OCI-LY1 (cell line): ENCODE results near the gene UMAD1.

Source experiments
- H2AFZ ChIP-seq: fragments of 200-600 bp; sonication (generic), shearing (Covaris generic); 2 replicates; pipeline ENCODE4 v1.6.0; 2014; ENCODE audit warnings: antibody characterized with exemption, mild to moderate bottlenecking, low read length
- H3F3A ChIP-seq: fragments of 200-600 bp; sonication (generic), shearing (Covaris generic); 2 replicates; pipeline ENCODE4 v1.6.0; 2014; ENCODE audit warnings: mild to moderate bottlenecking, antibody characterized with exemption, low read length, moderate library complexity; ENCODE audit not compliant: insufficient read depth
- H3K27ac ChIP-seq: fragments of 200-600 bp; sonication (generic); 2 replicates; pipeline ENCODE4 v1.5.1; 2014; ENCODE audit warnings: low read length, mixed run types, mild to moderate bottlenecking, low read depth; ENCODE audit not compliant: poor library complexity, severe bottlenecking
- H3K27me3 ChIP-seq: fragments of 200-600 bp; sonication (generic); 2 replicates; pipeline ENCODE4 v1.6.0; 2014; ENCODE audit warnings: antibody characterized with exemption, mild to moderate bottlenecking, low read length, moderate library complexity; ENCODE audit not compliant: insufficient read depth
- H3K36me3 ChIP-seq: fragments of 200-600 bp; sonication (generic); 2 replicates; pipeline ENCODE4 v1.6.1; 2014; ENCODE audit warnings: mild to moderate bottlenecking, antibody characterized with exemption, low read length, moderate library complexity, mixed read lengths; ENCODE audit not compliant: insufficient read depth
- H3K4me1 ChIP-seq: fragments of 200-600 bp; sonication (generic); 2 replicates; pipeline ENCODE4 v1.5.1; 2014; ENCODE audit warnings: mild to moderate bottlenecking, low read length, moderate library complexity; ENCODE audit not compliant: insufficient read depth, severe bottlenecking
- H3K4me2 ChIP-seq: fragments of 200-600 bp; sonication (generic), shearing (Covaris generic); 2 replicates; pipeline ENCODE4 v1.6.1; 2014; ENCODE audit warnings: low read length
- H3K4me3 ChIP-seq: fragments of 200-600 bp; sonication (generic); 2 replicates; pipeline ENCODE4 v1.5.1; 2014; ENCODE audit warnings: low read length, low read depth, mild to moderate bottlenecking, mixed read lengths; ENCODE audit not compliant: poor library complexity, severe bottlenecking
- H3K79me2 ChIP-seq: fragments of 200-600 bp; shearing (Covaris generic); 2 replicates; pipeline ENCODE4 v1.6.1; 2016; ENCODE audit warnings: mixed run types, low read length, mixed read lengths; ENCODE audit not compliant: insufficient read depth
- H3K9ac ChIP-seq: fragments of 200-600 bp; sonication (generic), shearing (Covaris generic); 2 replicates; pipeline ENCODE4 v1.6.1; 2014; ENCODE audit warnings: mild to moderate bottlenecking, low read length, mixed read lengths
- H3K9me2 ChIP-seq: fragments of 200-600 bp; sonication (generic), shearing (Covaris generic); 2 replicates; pipeline ENCODE4 v1.6.1; 2014; ENCODE audit warnings: low read depth, mild to moderate bottlenecking, low read length, mixed read lengths
- H3K9me3 ChIP-seq: fragments of 200-600 bp; shearing (Covaris generic); 2 replicates; pipeline ENCODE4 v1.6.1; 2014; ENCODE audit warnings: low read length, mixed read lengths
- H4K20me1 ChIP-seq: fragments of 200-600 bp; sonication (generic), shearing (Covaris generic); 2 replicates; pipeline ENCODE4 v1.6.0; 2016; ENCODE audit warnings: mild to moderate bottlenecking, low read length; ENCODE audit not compliant: insufficient read depth
- CTCF ChIP-seq: fragments of 200-600 bp; sonication (generic), shearing (Covaris generic); IDR thresholded peaks from 2 replicates; pipeline ENCODE4 v1.5.1; 2017; ENCODE audit warnings: mild to moderate bottlenecking, antibody characterized with exemption, low read length, moderate library complexity, mixed read lengths
- EZH2 ChIP-seq: fragments of 200-600 bp; sonication (generic), shearing (Covaris generic); IDR thresholded peaks from 2 replicates; pipeline ENCODE4 v1.8.0; 2017; ENCODE audit warnings: borderline replicate concordance, mixed run types, mild to moderate bottlenecking, antibody characterized with exemption, low read length, moderate library complexity, mixed read lengths

Gene UMAD1

DNA sequence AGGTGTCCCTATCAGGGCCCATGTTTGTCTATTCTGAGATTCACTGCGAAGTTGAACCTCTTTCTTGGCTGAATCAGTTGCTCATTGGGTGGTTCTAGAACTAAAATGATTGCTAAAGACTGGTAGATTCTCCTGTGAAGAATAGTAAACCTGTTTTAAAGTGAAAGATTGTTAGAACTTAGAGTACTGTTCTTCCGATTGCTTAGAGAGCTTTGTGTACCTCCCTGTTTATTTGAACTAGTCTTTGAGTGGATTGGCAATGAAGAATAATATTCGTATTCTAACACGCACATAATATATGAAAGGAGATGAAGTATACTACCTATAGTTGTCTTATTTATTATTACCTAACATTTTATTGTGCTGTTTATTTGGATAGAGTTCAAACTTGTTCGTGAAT lies 202.7 kb downstream of the UMAD1 start:
- Histone ChIP-seq H4K20me1 (no peaks in the 10 kb centered on the region), H3K4me1 (no peaks in the 10 kb centered on the region), H3K36me3 (no peaks in the 10 kb centered on the region), H3F3A (no peaks in the 10 kb centered on the region), H3K4me3 (no peak overlapping the region), H3K79me2 (no peaks in the 10 kb centered on the region), H3K9me2 (no peaks in the 10 kb centered on the region), H3K27ac (no peak overlapping the region), H3K9me3 (no peaks in the 10 kb centered on the region), H3K27me3 (no peaks in the 10 kb centered on the region), H2AFZ (no peak overlapping the region), H3K4me2 (no peak overlapping the region), H3K9ac (no peak overlapping the region)
- no peak for TF ChIP-seq EZH2
- TF ChIP-seq CTCF = no peak

GRCh38 chr7:7843972-7844371 lies 203.4 kb downstream of the UMAD1 start:
- H3K4me2 ChIP-seq = no peak overlapping the region
- H3F3A ChIP-seq = no peaks in the 10 kb centered on the region
- no peak overlapping the region for H3K4me3 ChIP-seq
- H2AFZ ChIP-seq = no peak overlapping the region
- H3K27ac ChIP-seq = no peak overlapping the region
- H3K9me3 ChIP-seq = no peaks in the 10 kb centered on the region
- H3K36me3 ChIP-seq = no peaks in the 10 kb centered on the region
- H3K9me2 ChIP-seq = no peaks in the 10 kb centered on the region
- H3K79me2 ChIP-seq = no peaks in the 10 kb centered on the region
- H3K4me1 ChIP-seq = no peaks in the 10 kb centered on the region
- no peaks in the 10 kb centered on the region for H4K20me1 ChIP-seq
- H3K27me3 ChIP-seq = no peaks in the 10 kb centered on the region
- no peak overlapping the region for H3K9ac ChIP-seq
- no peak for TF ChIP-seq EZH2
- TF ChIP-seq CTCF = no peak

DNA sequence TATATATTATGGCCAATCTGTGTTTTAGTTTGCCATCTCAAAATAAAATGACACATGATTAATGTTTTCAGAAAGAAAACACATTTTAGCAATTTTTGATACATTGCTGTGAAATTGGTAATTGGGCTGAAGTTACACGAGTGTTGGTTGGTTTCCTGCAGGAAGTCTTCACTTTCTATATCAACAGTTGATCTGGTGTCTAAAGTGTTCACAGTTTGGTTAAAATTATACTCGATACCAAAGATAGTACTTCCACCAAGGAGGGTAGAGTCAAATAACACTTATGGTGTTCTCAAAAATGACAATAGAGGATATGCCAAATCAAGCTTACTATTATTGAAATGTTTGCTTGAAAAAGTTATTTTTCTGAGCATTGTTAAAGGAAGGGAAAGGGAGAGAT lies 207.7 kb downstream of the UMAD1 start:
- Histone ChIP-seq H3K27ac (no peak overlapping the region), H3K4me2 (no peak overlapping the region), H3F3A (no peaks in the 10 kb centered on the region), H2AFZ (no peak overlapping the region), H3K36me3 (no peaks in the 10 kb centered on the region), H3K4me1 (no peaks in the 10 kb centered on the region), H3K9me2 (no peaks in the 10 kb centered on the region), H3K27me3 (no peaks in the 10 kb centered on the region), H4K20me1 (no peaks in the 10 kb centered on the region), H3K9ac (no peak overlapping the region), H3K79me2 (no peaks in the 10 kb centered on the region), H3K4me3 (no peak overlapping the region), H3K9me3 (no peaks in the 10 kb centered on the region)
- TF ChIP-seq CTCF (no peak), EZH2 (no peak)
